HepG2 (cell line): Measurements from ENCODE around the gene PRR4. TPM values are rescaled to one million over a fixed set of nuclear protein-coding genes. Genes with fewer than 3 reads are reported as not detected.

Experiments used
- CBX5 ChIP-seq: sonication (generic); formaldehyde crosslinking; IDR thresholded peaks from 2 replicates; pipeline ENCODE4 v1.4.0; 2020; ENCODE audit warnings: missing genetic modification reagents, borderline replicate concordance
- FOSL1 ChIP-seq: sonication (generic); formaldehyde crosslinking; IDR thresholded peaks from 2 replicates; pipeline ENCODE4 v1.9.0; 2021; ENCODE audit warnings: missing genetic modification reagents, borderline replicate concordance
- FOSL2 ChIP-seq: sonication (generic); formaldehyde crosslinking; IDR thresholded peaks from 2 replicates; pipeline ENCODE4 v1.4.0; 2020; ENCODE audit warnings: missing genetic modification reagents
- KDM3A ChIP-seq: IDR thresholded peaks from 2 replicates; pipeline ENCODE4 v1.6.1; 2018; ENCODE audit warnings: low read depth, missing compliant biosample characterization
- MATR3 ChIP-seq: sonication (generic); formaldehyde crosslinking; IDR thresholded peaks from 2 replicates; pipeline ENCODE4 v1.4.0; 2020; ENCODE audit warnings: missing genetic modification reagents
- MBNL3 ChIP-seq: fragments of 250-450 bp; sonication (Bioruptor Pico); conservative IDR thresholded peaks from 2 replicates; pipeline ENCODE4 v1.8.0; 2022; ENCODE audit warnings: mild to moderate bottlenecking, inconsistent platforms
- MIXL1 ChIP-seq: IDR thresholded peaks from 2 replicates; pipeline ENCODE4 v1.6.1; 2016
- NFRKB ChIP-seq: fragments of 450-650 bp; IDR thresholded peaks from 2 replicates; pipeline ENCODE4 v1.6.1; 2017
- RELA ChIP-seq: sonication (generic); formaldehyde crosslinking; IDR thresholded peaks from 2 replicates; pipeline ENCODE4 v1.4.0; 2020; ENCODE audit warnings: missing genetic modification reagents
- SMC3 ChIP-seq: IDR thresholded peaks from 2 replicates; pipeline ENCODE4 v1.6.1; 2011; ENCODE audit warnings: low read length, improper control_type of control experiment
- SPEN ChIP-seq: sonication (generic); formaldehyde crosslinking; IDR thresholded peaks from 2 replicates; pipeline ENCODE4 v1.5.1; 2020; ENCODE audit warnings: low read depth, mild to moderate bottlenecking, missing genetic modification reagents
- U2AF2 ChIP-seq: fragments of 200-400 bp; formaldehyde crosslinking; IDR thresholded peaks from 2 replicates; pipeline ENCODE4 v1.6.1; 2017; ENCODE audit warnings: low read depth, mild to moderate bottlenecking, low read length
- YY1 ChIP-seq: IDR thresholded peaks from 2 replicates; pipeline ENCODE4 v1.6.1; 2011; ENCODE audit warnings: low read length, low read depth, moderate library complexity, mild to moderate bottlenecking; ENCODE audit not compliant: insufficient read depth, insufficient replicate concordance
- ZFAT ChIP-seq: sonication (generic); formaldehyde crosslinking; conservative IDR thresholded peaks from 2 replicates; pipeline ENCODE4 v1.8.1; 2023; ENCODE audit warnings: missing genetic modification reagents, inconsistent platforms
- ZNF274 ChIP-seq: sonication (generic); formaldehyde crosslinking; IDR thresholded peaks from 2 replicates; pipeline ENCODE4 v1.5.1; 2020; ENCODE audit warnings: mild to moderate bottlenecking, missing genetic modification reagents
- ZNF577 ChIP-seq: sonication (generic); formaldehyde crosslinking; IDR thresholded peaks from 2 replicates; pipeline ENCODE4 v1.4.0; 2020; ENCODE audit warnings: mild to moderate bottlenecking, low read depth, missing genetic modification reagents, borderline replicate concordance
- ZNF580 ChIP-seq: IDR thresholded peaks from 2 replicates; pipeline ENCODE4 v1.6.1; 2016; ENCODE audit warnings: low read depth, borderline replicate concordance
- ZNF777 ChIP-seq: sonication (generic); formaldehyde crosslinking; IDR thresholded peaks from 2 replicates; pipeline ENCODE4 v1.4.0; 2020; ENCODE audit warnings: missing genetic modification reagents
- ZXDC ChIP-seq: sonication (generic); formaldehyde crosslinking; IDR thresholded peaks from 2 replicates; pipeline ENCODE4 v1.5.0; 2020; ENCODE audit warnings: mild to moderate bottlenecking, missing genetic modification reagents
- polyA plus RNA-seq, 8 experiments: library from polyadenylated mRNA; depleted of rRNA in 3 of 8; stranded (reverse) in 7 of 8; unstranded in 1 of 8; fragments of >200 nt; fragmentation: Illumina TruSeq in 4 of 8; extraction: Trizol in 4 of 8; gene quantifications; 2 replicates each; pipeline versions ENCODE4 v1.2.1 to v1.2.3, GENCODE V29; 2011 to 2016; ENCODE audit warnings: low read depth in 4 of 8, missing spikeins in 1 of 8, mixed read lengths in 1 of 8; ENCODE audit not compliant: insufficient read depth in 1 of 8
- total RNA-seq, 5 experiments: library from RNA; depleted of rRNA; stranded (reverse); fragments of >200 nt; fragmentation: Illumina TruSeq; extraction: Trizol; gene quantifications; 2 replicates each; pipeline ENCODE4 v1.2.3, GENCODE V29; 2016; ENCODE audit warnings: low read depth in 1 of 5
- TF ChIP-seq, protein P1 (sequence below): sonication (generic); formaldehyde crosslinking; conservative IDR thresholded peaks from 2 replicates; pipeline ENCODE4 v1.8.0; 2022; ENCODE audit warnings: missing genetic modification reagents
- TF ChIP-seq, protein P2 (sequence below): sonication (generic); formaldehyde crosslinking; IDR thresholded peaks from 2 replicates; pipeline ENCODE4 v1.5.0; 2020; ENCODE audit warnings: mild to moderate bottlenecking, missing genetic modification reagents, borderline replicate concordance
- TF ChIP-seq, protein P3 (sequence below): sonication (generic); formaldehyde crosslinking; IDR thresholded peaks from 2 replicates; pipeline ENCODE4 v1.5.0; 2020; ENCODE audit warnings: missing genetic modification reagents, mild to moderate bottlenecking, borderline replicate concordance

Gene PRR4
- total and polyA plus RNA-seq, 2 of the 13 experiments (the other 11 are each of a cell fraction or from before 2014, with no cell fraction given): 2.3 to 5.4 TPM

GRCh38 chr12:10891937-10892336, 42.7 kb upstream of the PRR4 start (continued):
- TF ChIP-seq, protein P1, sequence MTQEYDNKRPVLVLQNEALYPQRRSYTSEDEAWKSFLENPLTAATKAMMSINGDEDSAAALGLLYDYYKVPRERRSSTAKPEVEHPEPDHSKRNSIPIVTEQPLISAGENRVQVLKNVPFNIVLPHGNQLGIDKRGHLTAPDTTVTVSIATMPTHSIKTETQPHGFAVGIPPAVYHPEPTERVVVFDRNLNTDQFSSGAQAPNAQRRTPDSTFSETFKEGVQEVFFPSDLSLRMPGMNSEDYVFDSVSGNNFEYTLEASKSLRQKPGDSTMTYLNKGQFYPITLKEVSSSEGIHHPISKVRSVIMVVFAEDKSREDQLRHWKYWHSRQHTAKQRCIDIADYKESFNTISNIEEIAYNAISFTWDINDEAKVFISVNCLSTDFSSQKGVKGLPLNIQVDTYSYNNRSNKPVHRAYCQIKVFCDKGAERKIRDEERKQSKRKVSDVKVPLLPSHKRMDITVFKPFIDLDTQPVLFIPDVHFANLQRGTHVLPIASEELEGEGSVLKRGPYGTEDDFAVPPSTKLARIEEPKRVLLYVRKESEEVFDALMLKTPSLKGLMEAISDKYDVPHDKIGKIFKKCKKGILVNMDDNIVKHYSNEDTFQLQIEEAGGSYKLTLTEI (CRISPR knock-in tag): no peak
- peak; percentile 89 for TF ChIP-seq CBX5 (CRISPR knock-in tag)
- no peak for TF ChIP-seq ZXDC
- TF ChIP-seq U2AF2: no peak
- peak; percentile 71; the same call in 1 of the 2 replicates for TF ChIP-seq SPEN (CRISPR knock-in tag)
- peak; percentile 65; the same call in 1 of the 2 replicates for TF ChIP-seq ZNF580
- TF ChIP-seq ZNF274: no peak
- no peak for TF ChIP-seq ZNF777 (CRISPR knock-in tag)
- no peak for TF ChIP-seq RELA
- TF ChIP-seq, protein P2, sequence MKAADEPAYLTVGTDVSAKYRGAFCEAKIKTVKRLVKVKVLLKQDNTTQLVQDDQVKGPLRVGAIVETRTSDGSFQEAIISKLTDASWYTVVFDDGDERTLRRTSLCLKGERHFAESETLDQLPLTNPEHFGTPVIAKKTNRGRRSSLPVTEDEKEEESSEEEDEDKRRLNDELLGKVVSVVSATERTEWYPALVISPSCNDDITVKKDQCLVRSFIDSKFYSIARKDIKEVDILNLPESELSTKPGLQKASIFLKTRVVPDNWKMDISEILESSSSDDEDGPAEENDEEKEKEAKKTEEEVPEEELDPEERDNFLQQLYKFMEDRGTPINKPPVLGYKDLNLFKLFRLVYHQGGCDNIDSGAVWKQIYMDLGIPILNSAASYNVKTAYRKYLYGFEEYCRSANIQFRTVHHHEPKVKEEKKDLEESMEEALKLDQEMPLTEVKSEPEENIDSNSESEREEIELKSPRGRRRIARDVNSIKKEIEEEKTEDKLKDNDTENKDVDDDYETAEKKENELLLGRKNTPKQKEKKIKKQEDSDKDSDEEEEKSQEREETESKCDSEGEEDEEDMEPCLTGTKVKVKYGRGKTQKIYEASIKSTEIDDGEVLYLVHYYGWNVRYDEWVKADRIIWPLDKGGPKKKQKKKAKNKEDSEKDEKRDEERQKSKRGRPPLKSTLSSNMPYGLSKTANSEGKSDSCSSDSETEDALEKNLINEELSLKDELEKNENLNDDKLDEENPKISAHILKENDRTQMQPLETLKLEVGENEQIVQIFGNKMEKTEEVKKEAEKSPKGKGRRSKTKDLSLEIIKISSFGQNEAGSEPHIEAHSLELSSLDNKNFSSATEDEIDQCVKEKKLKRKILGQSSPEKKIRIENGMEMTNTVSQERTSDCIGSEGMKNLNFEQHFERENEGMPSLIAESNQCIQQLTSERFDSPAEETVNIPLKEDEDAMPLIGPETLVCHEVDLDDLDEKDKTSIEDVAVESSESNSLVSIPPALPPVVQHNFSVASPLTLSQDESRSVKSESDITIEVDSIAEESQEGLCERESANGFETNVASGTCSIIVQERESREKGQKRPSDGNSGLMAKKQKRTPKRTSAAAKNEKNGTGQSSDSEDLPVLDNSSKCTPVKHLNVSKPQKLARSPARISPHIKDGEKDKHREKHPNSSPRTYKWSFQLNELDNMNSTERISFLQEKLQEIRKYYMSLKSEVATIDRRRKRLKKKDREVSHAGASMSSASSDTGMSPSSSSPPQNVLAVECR: peak; percentile 45; the same call in 1 of the 2 replicates
- no peak for TF ChIP-seq YY1
- TF ChIP-seq NFRKB: no peak
- peak; percentile 83 for TF ChIP-seq KDM3A
- no peak for TF ChIP-seq FOSL1 (CRISPR knock-in tag)
- no peak for TF ChIP-seq MBNL3 (CRISPR knock-in tag)
- no peak for TF ChIP-seq ZFAT
- TF ChIP-seq FOSL2 (CRISPR knock-in tag): peak; percentile 89
- no peak for TF ChIP-seq ZNF577 (CRISPR knock-in tag)
- peak; percentile 95 for TF ChIP-seq MIXL1
- TF ChIP-seq MATR3 (CRISPR knock-in tag): no peak
- peak; percentile 4; the same call in 1 of the 2 replicates for TF ChIP-seq SMC3
- TF ChIP-seq, protein P3, sequence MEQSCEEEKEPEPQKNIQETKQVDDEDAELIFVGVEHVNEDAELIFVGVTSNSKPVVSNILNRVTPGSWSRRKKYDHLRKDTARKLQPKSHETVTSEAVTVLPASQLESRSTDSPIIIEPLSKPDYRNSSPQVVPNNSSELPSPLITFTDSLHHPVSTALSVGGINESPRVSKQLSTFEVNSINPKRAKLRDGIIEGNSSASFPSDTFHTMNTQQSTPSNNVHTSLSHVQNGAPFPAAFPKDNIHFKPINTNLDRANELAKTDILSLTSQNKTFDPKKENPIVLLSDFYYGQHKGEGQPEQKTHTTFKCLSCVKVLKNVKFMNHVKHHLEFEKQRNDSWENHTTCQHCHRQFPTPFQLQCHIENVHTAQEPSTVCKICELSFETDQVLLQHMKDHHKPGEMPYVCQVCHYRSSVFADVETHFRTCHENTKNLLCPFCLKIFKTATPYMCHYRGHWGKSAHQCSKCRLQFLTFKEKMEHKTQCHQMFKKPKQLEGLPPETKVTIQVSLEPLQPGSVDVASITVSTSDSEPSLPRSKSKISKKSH (CRISPR knock-in tag): no peak
